Measurements from ENCODE around the gene JUND. TPM values are rescaled to one million over a fixed set of nuclear protein-coding genes. Genes with fewer than 3 reads are reported as not detected.

The JUND gene
- total RNA-seq, 5 donors from 2014 or later (not counting 1 experiment from before 2014, with no cell fraction given): 247 to 1,161 (median 272) TPM

GRCh38 chr19:18264971-18265540, 16.4 kb downstream of the JUND start:
- H3K4me1 Mint-ChIP-seq: peaks cover 3 to 8% (median 7%) of the 10 kb centered on the region in 3 donors
- Histone ChIP-seq H3K36me3 (ENCODE audit: control insufficient read depth in 2 of 2, extremely low read depth in 1 of 2, insufficient read depth in 1 of 2, low read length in 1 of 2) (peaks cover 17 to 33% of the 10 kb centered on the region in 2 donors), H3K27me3 (replicated peaks in 1 of 2; ENCODE audit: control insufficient read depth in 2 of 2, extremely low read depth in 1 of 2, insufficient read depth in 2 of 2, low read length in 1 of 2) (no peaks in the 10 kb centered on the region), H3K27ac (ENCODE audit: low read length) (no peak overlapping the region), H3K9me3 (no peaks in the 10 kb centered on the region), H3K4me1 (ENCODE audit: control insufficient read depth in 1 of 2, extremely low read depth in 1 of 2, insufficient read depth in 2 of 2, low read length in 2 of 2) (peaks cover 0 to 15% of the 10 kb centered on the region in 2 experiments), H3K4me3 (ENCODE audit: control insufficient read depth in 1 of 2, extremely low read depth in 1 of 2, low read length in 1 of 2) (no peak overlapping the region)
- DNase-seq (peak in 2 of 35 experiments; percentile 5 to 11), ATAC-seq (replicated peaks in 1 of 4) (peak in 1 of 4 experiments; percentile 2)
- ChIA-PET POLR2A (no interaction called here), CTCF (interaction anchor here in 1 of 2 donors (0.9 kb wide), 1 partner anchor 73 kb away, joined by 3 read pairs; no protein-coding TSS in a partner anchor)
- WGBS (ENCODE audit: insufficient coverage): 94% methylated on average over 23 of the region's 23 CpGs
- no peak overlapping the region for H3K4me3 Mint-ChIP-seq
- H3K27ac Mint-ChIP-seq: no peak overlapping the region
- H3K36me3 Mint-ChIP-seq: peaks cover 23% of the 10 kb centered on the region
- H3K9me3 Mint-ChIP-seq: no peaks in the 10 kb centered on the region
- H3K27me3 Mint-ChIP-seq: no peaks in the 10 kb centered on the region

- H3K36me3 Mint-ChIP-seq: peaks cover 23% of the 10 kb centered on the region
These were observed 17.1 kb downstream of the JUND start for GRCh38 chr19:18264137-18264854.

GRCh38 chr19:18263324-18264136, 17.9 kb downstream of the JUND start:
- DNase-seq: peak in 1 of 35 experiments; percentile 15
- Mint-ChIP-seq H3K27ac (no peak overlapping the region), H3K36me3 (peaks cover 19% of the 10 kb centered on the region), H3K4me3 (no peak overlapping the region), H3K27me3 (no peaks in the 10 kb centered on the region), H3K4me1 (peaks cover 0 to 7% (median 3%) of the 10 kb centered on the region in 3 donors), H3K9me3 (no peaks in the 10 kb centered on the region)
- CTCF ChIA-PET: interaction anchor here in 1 of 2 donors (0.5 to 1.0 kb wide), 2 partner anchors 10 to 88 kb away, joined by 3 to 4 read pairs; no protein-coding TSS in a partner anchor
- no peak overlapping the region for H3K4me3 ChIP-seq (ENCODE audit: control insufficient read depth in 1 of 2, extremely low read depth in 1 of 2, low read length in 1 of 2)
- no peak overlapping the region for H3K27ac ChIP-seq (ENCODE audit: low read length)
- peaks cover 17 to 33% of the 10 kb centered on the region in 2 donors for H3K36me3 ChIP-seq (ENCODE audit: control insufficient read depth in 2 of 2, extremely low read depth in 1 of 2, insufficient read depth in 1 of 2, low read length in 1 of 2)
- 81% methylated on average over 13 of the region's 16 CpGs for WGBS (ENCODE audit: insufficient coverage)
- ATAC-seq (replicated peaks in 1 of 4): no peak
- POLR2A ChIA-PET: no interaction called here
- no peaks in the 10 kb centered on the region for H3K27me3 ChIP-seq (replicated peaks in 1 of 2; ENCODE audit: control insufficient read depth in 2 of 2, extremely low read depth in 1 of 2, insufficient read depth in 2 of 2, low read length in 1 of 2)
- no peaks in the 10 kb centered on the region for H3K9me3 ChIP-seq
- peaks cover 0 to 15% of the 10 kb centered on the region in 2 experiments for H3K4me1 ChIP-seq (ENCODE audit: control insufficient read depth in 1 of 2, extremely low read depth in 1 of 2, insufficient read depth in 2 of 2, low read length in 2 of 2)

More at GRCh38 chr19:18264137-18264854, 17.1 kb downstream of the JUND start:
- Mint-ChIP-seq H3K27me3 (no peaks in the 10 kb centered on the region), H3K4me1 (peaks cover 3 to 7% (median 6%) of the 10 kb centered on the region in 3 donors), H3K4me3 (no peak overlapping the region), H3K9me3 (no peaks in the 10 kb centered on the region), H3K27ac (no peak overlapping the region)
- peaks cover 0 to 15% of the 10 kb centered on the region in 2 experiments for H3K4me1 ChIP-seq (ENCODE audit: control insufficient read depth in 1 of 2, extremely low read depth in 1 of 2, insufficient read depth in 2 of 2, low read length in 2 of 2)
- POLR2A ChIA-PET: no interaction called here
- no peaks in the 10 kb centered on the region for H3K9me3 ChIP-seq
- DNase-seq: peak in 2 of 35 experiments; percentile 6 to 8
- no peaks in the 10 kb centered on the region for H3K27me3 ChIP-seq (replicated peaks in 1 of 2; ENCODE audit: control insufficient read depth in 2 of 2, extremely low read depth in 1 of 2, insufficient read depth in 2 of 2, low read length in 1 of 2)
- ATAC-seq (replicated peaks in 1 of 4): peak in 1 of 4 experiments; percentile 1
- CTCF ChIA-PET: no interaction called here
- no peak overlapping the region for H3K4me3 ChIP-seq (ENCODE audit: control insufficient read depth in 1 of 2, extremely low read depth in 1 of 2, low read length in 1 of 2)
- peaks cover 17 to 33% of the 10 kb centered on the region in 2 donors for H3K36me3 ChIP-seq (ENCODE audit: control insufficient read depth in 2 of 2, extremely low read depth in 1 of 2, insufficient read depth in 1 of 2, low read length in 1 of 2)
- 94% methylated on average over 21 of the region's 23 CpGs for WGBS (ENCODE audit: insufficient coverage)
- H3K27ac ChIP-seq (ENCODE audit: low read length): no peak overlapping the region

GRCh38 chr19:18262917-18263316, 18.5 kb downstream of the JUND start:
- Histone ChIP-seq H3K4me1 (ENCODE audit: control insufficient read depth in 1 of 2, extremely low read depth in 1 of 2, insufficient read depth in 2 of 2, low read length in 2 of 2) (peaks cover 0 to 15% of the 10 kb centered on the region in 2 experiments), H3K9me3 (no peaks in the 10 kb centered on the region), H3K4me3 (ENCODE audit: control insufficient read depth in 1 of 2, extremely low read depth in 1 of 2, low read length in 1 of 2) (no peak overlapping the region), H3K27me3 (replicated peaks in 1 of 2; ENCODE audit: control insufficient read depth in 2 of 2, extremely low read depth in 1 of 2, insufficient read depth in 2 of 2, low read length in 1 of 2) (no peaks in the 10 kb centered on the region), H3K27ac (ENCODE audit: low read length) (no peak overlapping the region), H3K36me3 (ENCODE audit: control insufficient read depth in 2 of 2, extremely low read depth in 1 of 2, insufficient read depth in 1 of 2, low read length in 1 of 2) (peaks cover 17 to 28% of the 10 kb centered on the region in 2 donors)
- ChIA-PET CTCF (interaction anchor here in 1 of 2 donors (0.5 to 1.0 kb wide), 2 partner anchors 9 to 87 kb away, joined by 3 to 4 read pairs; no protein-coding TSS in a partner anchor), POLR2A (no interaction called here)
- Mint-ChIP-seq H3K36me3 (peaks cover 14% of the 10 kb centered on the region), H3K9me3 (no peaks in the 10 kb centered on the region), H3K27me3 (no peaks in the 10 kb centered on the region), H3K4me3 (no peak overlapping the region), H3K27ac (no peak overlapping the region), H3K4me1 (peaks cover 0 to 7% (median 3%) of the 10 kb centered on the region in 3 donors)
- no peak for ATAC-seq (replicated peaks in 1 of 4)
- no peak for DNase-seq
- WGBS (ENCODE audit: insufficient coverage): 93% methylated on average over 10 of the region's 10 CpGs

- Mint-ChIP-seq H3K9me3 (no peaks in the 10 kb centered on the region), H3K36me3 (peaks cover 13% of the 10 kb centered on the region), H3K27me3 (no peaks in the 10 kb centered on the region), H3K4me3 (no peak overlapping the region), H3K27ac (no peak overlapping the region), H3K4me1 (peaks cover 0 to 7% (median 3%) of the 10 kb centered on the region in 3 donors)
- Histone ChIP-seq H3K27me3 (replicated peaks in 1 of 2; ENCODE audit: control insufficient read depth in 2 of 2, extremely low read depth in 1 of 2, insufficient read depth in 2 of 2, low read length in 1 of 2) (no peaks in the 10 kb centered on the region), H3K4me1 (ENCODE audit: control insufficient read depth in 1 of 2, extremely low read depth in 1 of 2, insufficient read depth in 2 of 2, low read length in 2 of 2) (peaks cover 0 to 15% of the 10 kb centered on the region in 2 experiments), H3K36me3 (ENCODE audit: control insufficient read depth in 2 of 2, extremely low read depth in 1 of 2, insufficient read depth in 1 of 2, low read length in 1 of 2) (peaks cover 12 to 23% of the 10 kb centered on the region in 2 donors), H3K27ac (ENCODE audit: low read length) (no peak overlapping the region), H3K9me3 (no peaks in the 10 kb centered on the region), H3K4me3 (ENCODE audit: control insufficient read depth in 1 of 2, extremely low read depth in 1 of 2, low read length in 1 of 2) (no peak overlapping the region)
- peak in 1 of 4 experiments; percentile 1 for ATAC-seq (replicated peaks in 1 of 4)
- ChIA-PET CTCF (interaction anchor here in 1 of 2 donors (0.6 to 1.0 kb wide), 3 partner anchors 8 to 70 kb away, joined by 3 read pairs; no protein-coding TSS in a partner anchor), POLR2A (no interaction called here)
- DNase-seq: peak in 2 of 35 experiments; percentile 8 to 15
These were observed 19.3 kb downstream of the JUND start for GRCh38 chr19:18262144-18262543.

- H3K27me3 ChIP-seq (replicated peaks in 1 of 2; ENCODE audit: control insufficient read depth in 2 of 2, extremely low read depth in 1 of 2, insufficient read depth in 2 of 2, low read length in 1 of 2): peaks cover 0 to 5% of the 10 kb centered on the region in 2 experiments
- peaks cover 0 to 7% (median 3%) of the 10 kb centered on the region in 3 donors for H3K4me1 Mint-ChIP-seq
- POLR2A ChIA-PET: interaction anchor here in 1 of 2 donors (0.5 kb wide), 1 partner anchor 43 kb away, joined by 4 read pairs; no protein-coding TSS in a partner anchor
- no peak overlapping the region for H3K4me3 ChIP-seq (ENCODE audit: control insufficient read depth in 1 of 2, extremely low read depth in 1 of 2, low read length in 1 of 2)
- peaks cover 7% of the 10 kb centered on the region for H3K36me3 Mint-ChIP-seq
- H3K4me1 ChIP-seq (ENCODE audit: control insufficient read depth in 1 of 2, extremely low read depth in 1 of 2, insufficient read depth in 2 of 2, low read length in 2 of 2): peaks cover 0 to 15% of the 10 kb centered on the region in 2 experiments
- ATAC-seq (replicated peaks in 1 of 4) (peak in 1 of 4 experiments; percentile 1), DNase-seq (peak in 1 of 35 experiments; percentile 10)
- WGBS (ENCODE audit: insufficient coverage): 90% methylated on average over 2 of the region's 2 CpGs
- H3K9me3 Mint-ChIP-seq: no peaks in the 10 kb centered on the region
- H3K36me3 ChIP-seq (ENCODE audit: control insufficient read depth in 2 of 2, extremely low read depth in 1 of 2, insufficient read depth in 1 of 2, low read length in 1 of 2): peaks cover 7 to 17% of the 10 kb centered on the region in 2 donors
- H3K9me3 ChIP-seq: no peaks in the 10 kb centered on the region
- H3K27ac ChIP-seq (ENCODE audit: low read length): no peak overlapping the region
- CTCF ChIA-PET: interaction anchor here in 1 of 2 donors (0.6 kb wide), 1 partner anchor 70 kb away, joined by 3 read pairs; no protein-coding TSS in a partner anchor
- no peak overlapping the region for H3K4me3 Mint-ChIP-seq
- no peaks in the 10 kb centered on the region for H3K27me3 Mint-ChIP-seq
- H3K27ac Mint-ChIP-seq: no peak overlapping the region
These were observed 19.9 kb downstream of the JUND start for GRCh38 chr19:18261474-18261873.
